Subcutaneous adipose tissue (tissue), 4 donors: ENCODE results near the gene GRIK1. TPM values are rescaled to one million over a fixed set of nuclear protein-coding genes. Genes with fewer than 3 reads are reported as not detected.

Experiments
- CTCF ChIP-seq: fragments of 450-650 bp; IDR thresholded peaks from one replicate; pipeline ENCODE4 v1.5.1; 2016; ENCODE audit warnings: low read depth, mild to moderate bottlenecking, control low read depth, antibody characterized with exemption, moderate library complexity
- total RNA-seq, 4 donors: library from RNA; depleted of rRNA; stranded (reverse); fragments of >200 nt; gene quantifications; one replicate each; pipeline ENCODE4 v1.1.0, GENCODE V29; 2016

The GRIK1 gene
- total RNA-seq, 4 donors from 2014 or later: 0.17 TPM; not detected in 3

GRCh38 chr21:29678626-29679025 lies 261.2 kb downstream of the GRIK1 start:
- no peak for TF ChIP-seq CTCF

DNA sequence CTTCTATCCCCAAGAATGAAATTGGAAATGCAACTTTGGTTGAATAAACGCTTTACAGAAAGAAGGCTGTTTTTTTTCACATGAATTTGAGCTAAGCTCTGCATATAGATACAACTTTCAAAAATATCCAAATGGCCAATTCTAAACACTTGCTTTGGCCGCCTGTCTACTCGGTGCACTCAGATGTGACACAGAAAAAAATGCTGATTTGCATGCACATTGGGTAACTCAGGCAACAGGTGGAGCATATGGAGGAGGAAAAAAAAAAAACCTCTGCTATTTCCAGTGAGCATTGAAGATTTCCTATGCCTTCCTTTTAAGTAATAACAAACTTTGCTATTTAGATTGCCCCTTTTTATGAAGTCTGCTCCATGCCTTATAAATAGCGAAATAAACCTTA lies 262.5 kb downstream of the GRIK1 start:
- no peak for TF ChIP-seq CTCF

GRCh38 chr21:29676395-29676794 lies 263.4 kb downstream of the GRIK1 start:
- no peak for TF ChIP-seq CTCF

- no peak for TF ChIP-seq CTCF
Observed at GRCh38 chr21:29675451-29675850, 264.3 kb downstream of the GRIK1 start.

- TF ChIP-seq CTCF: no peak
Observed at GRCh38 chr21:29674343-29674742, 265.5 kb downstream of the GRIK1 start.

GRCh38 chr21:29673096-29673610 lies 266.6 kb downstream of the GRIK1 start:
- TF ChIP-seq CTCF: no peak

- TF ChIP-seq CTCF: no peak
Observed at GRCh38 chr21:29671728-29672127, 268.1 kb downstream of the GRIK1 start.
